CD4-positive, alpha-beta T cell (primary cell): Measurements from ENCODE around the gene JAZF1. TPM values are rescaled to one million over a fixed set of nuclear protein-coding genes. Genes with fewer than 3 reads are reported as not detected.

Source experiments
- ATAC-seq: fragments of 200-7000 bp; cut with Tn5 transposase; one replicate; pipeline ENCODE4 v1.10.0; 2022; ENCODE audit warnings: mild to moderate bottlenecking; ENCODE audit not compliant: poor library complexity
- CTCF ChIA-PET: fragments of 350-600 bp; sonication (Branson Sonifier 250); formaldehyde crosslinking; loops from one replicate; lab custom pipeline; 2021; ENCODE audit warnings: antibody characterized with exemption, inconsistent platforms; lab: Charles Lee
- POLR2A ChIA-PET: fragments of 350-600 bp; sonication (Branson Sonifier 250); formaldehyde crosslinking; loops from one replicate; lab custom pipeline; 2021; ENCODE audit warnings: antibody characterized with exemption, inconsistent platforms; lab: Charles Lee
- DNase-seq, 14 experiments: peaks; one replicate each; pipeline ENCODE4 v3.0.0-alpha.2; 2013 to 2020; ENCODE audit warnings: mixed read lengths in 2 of 14
- H3K27ac ChIP-seq, 2 donors: one replicate each; pipeline versions ENCODE4 v1.5.1 to v1.7.0; 2013; ENCODE audit warnings: low read length in 2 of 2, low read depth in 1 of 2, mild to moderate bottlenecking in 1 of 2
- H3K27me3 ChIP-seq, 2 experiments: 1 replicate in 1 of 2; 2 replicates in 1 of 2; pipeline versions ENCODE4 v1.6.1 to v1.7.0; 2013; ENCODE audit warnings: low read length in 2 of 2, control low read depth in 1 of 2, mild to moderate bottlenecking in 1 of 2, moderate library complexity in 1 of 2; ENCODE audit not compliant: insufficient read depth in 2 of 2, control insufficient read depth in 1 of 2
- H3K36me3 ChIP-seq: one replicate; pipeline ENCODE4 v1.6.1; 2013; ENCODE audit warnings: low read length, control low read depth; ENCODE audit not compliant: insufficient read depth
- H3K4me1 ChIP-seq: one replicate; pipeline ENCODE4 v1.6.1; 2013; ENCODE audit warnings: low read length, control low read depth; ENCODE audit not compliant: insufficient read depth
- H3K4me3 ChIP-seq: one replicate; pipeline ENCODE4 v1.5.1; 2013; ENCODE audit warnings: mild to moderate bottlenecking, low read length, moderate library complexity
- H3K9me3 ChIP-seq, 2 experiments: 1 replicate in 1 of 2; 2 replicates in 1 of 2; pipeline versions ENCODE4 v1.6.1 to v1.7.0; 2013; ENCODE audit warnings: low read length in 2 of 2, mild to moderate bottlenecking in 2 of 2, control low read depth in 1 of 2, moderate library complexity in 1 of 2; ENCODE audit not compliant: control insufficient read depth in 1 of 2, insufficient read depth in 1 of 2
- H3K27ac Mint-ChIP-seq: one replicate; pipeline ENCODE4 v1.8.0; 2020; ENCODE audit warnings: mixed read lengths
- H3K27me3 Mint-ChIP-seq: one replicate; pipeline ENCODE4 v1.8.0; 2021; ENCODE audit warnings: mixed read lengths
- H3K36me3 Mint-ChIP-seq: one replicate; pipeline ENCODE4 v1.8.0; 2021; ENCODE audit warnings: low read depth, mixed read lengths
- H3K4me1 Mint-ChIP-seq: one replicate; pipeline ENCODE4 v1.8.0; 2021; ENCODE audit warnings: low read depth, mixed read lengths
- H3K4me3 Mint-ChIP-seq: one replicate; pipeline ENCODE4 v1.8.0; 2020; ENCODE audit warnings: mild to moderate bottlenecking, mixed read lengths
- H3K9me3 Mint-ChIP-seq: one replicate; pipeline ENCODE4 v1.8.0; 2020; ENCODE audit warnings: mixed read lengths
- CTCF ChIP-seq: fragments of 200-600 bp; IDR thresholded peaks from one replicate; pipeline ENCODE4 v1.8.0; 2022; ENCODE audit warnings: antibody characterized with exemption, mild to moderate bottlenecking
- intact Hi-C, 2 experiments: fragments of 100-400 bp; cut with DNase I in 1 of 2; cut with micrococcal nuclease in 1 of 2; formaldehyde crosslinking; loops; one replicate each; pipeline versions ENCODE4 v1.15.1 to v1.9.0; 2023 to 2025; cut with DNase I, micrococcal nuclease
- total RNA-seq, 174 experiments: library from RNA in 2 of 174; stranded (reverse) in 2 of 174; gene quantifications; one replicate each; pipeline ENCODE4 v1.2.3 and lab custom pipeline; 2021 to 2026

JAZF1 gene
- total RNA-seq, 2 experiments from 2014 or later: 9.9 to 11.1 TPM

GRCh38 chr7:27875832-27876231 is 304.8 kb downstream of the JAZF1 start:
- intact Hi-C loops: no loop called here
- no peaks in the 10 kb centered on the region for H3K27me3 Mint-ChIP-seq
- Histone ChIP-seq H3K27ac (no peak overlapping the region), H3K4me1 (no peaks in the 10 kb centered on the region), H3K4me3 (no peak overlapping the region), H3K27me3 (no peaks in the 10 kb centered on the region), H3K9me3 (no peaks in the 10 kb centered on the region), H3K36me3 (no peaks in the 10 kb centered on the region)
- no peak overlapping the region for H3K4me3 Mint-ChIP-seq
- DNase-seq: no peak
- ChIA-PET CTCF (no interaction called here), POLR2A (no interaction called here)
- ATAC-seq: no peak
- H3K9me3 Mint-ChIP-seq: no peaks in the 10 kb centered on the region
- H3K4me1 Mint-ChIP-seq: no peaks in the 10 kb centered on the region
- no peak for TF ChIP-seq CTCF
- H3K27ac Mint-ChIP-seq: no peak overlapping the region
- H3K36me3 Mint-ChIP-seq: no peaks in the 10 kb centered on the region

- no peak overlapping the region for H3K27ac Mint-ChIP-seq
- H3K27me3 Mint-ChIP-seq: no peaks in the 10 kb centered on the region
- no peaks in the 10 kb centered on the region for H3K36me3 Mint-ChIP-seq
- Histone ChIP-seq H3K9me3 (no peaks in the 10 kb centered on the region), H3K4me1 (no peaks in the 10 kb centered on the region), H3K4me3 (no peak overlapping the region), H3K27me3 (no peaks in the 10 kb centered on the region), H3K36me3 (no peaks in the 10 kb centered on the region), H3K27ac (no peak overlapping the region)
- no peak for ATAC-seq
- intact Hi-C loops: no loop called here
- TF ChIP-seq CTCF: no peak
- no peak for DNase-seq
- H3K9me3 Mint-ChIP-seq: no peaks in the 10 kb centered on the region
- CTCF ChIA-PET: no interaction called here
- POLR2A ChIA-PET: no interaction called here
- no peak overlapping the region for H3K4me3 Mint-ChIP-seq
- H3K4me1 Mint-ChIP-seq: no peaks in the 10 kb centered on the region
Observed at GRCh38 chr7:27875061-27875460, 305.5 kb downstream of the JAZF1 start.

GRCh38 chr7:27873981-27874957 is 306.3 kb downstream of the JAZF1 start:
- H3K36me3 ChIP-seq: no peaks in the 10 kb centered on the region
- CTCF ChIA-PET: no interaction called here
- Mint-ChIP-seq H3K27ac (no peak overlapping the region), H3K27me3 (no peaks in the 10 kb centered on the region), H3K4me3 (no peak overlapping the region), H3K36me3 (no peaks in the 10 kb centered on the region), H3K4me1 (no peaks in the 10 kb centered on the region), H3K9me3 (no peaks in the 10 kb centered on the region)
- intact Hi-C loops: no loop called here
- no peak for TF ChIP-seq CTCF
- no peak overlapping the region for H3K4me3 ChIP-seq
- POLR2A ChIA-PET: no interaction called here
- no peak for ATAC-seq
- H3K27ac ChIP-seq: no peak overlapping the region
- H3K9me3 ChIP-seq: no peaks in the 10 kb centered on the region
- DNase-seq: no peak
- H3K4me1 ChIP-seq: no peaks in the 10 kb centered on the region
- no peaks in the 10 kb centered on the region for H3K27me3 ChIP-seq
